ENCODE results near the gene VWA3B. TPM values are rescaled to one million over a fixed set of nuclear protein-coding genes. Genes with fewer than 3 reads are reported as not detected.

Gene VWA3B
- total RNA-seq, 1 donor from 2014 or later: 0.52 TPM

DNA sequence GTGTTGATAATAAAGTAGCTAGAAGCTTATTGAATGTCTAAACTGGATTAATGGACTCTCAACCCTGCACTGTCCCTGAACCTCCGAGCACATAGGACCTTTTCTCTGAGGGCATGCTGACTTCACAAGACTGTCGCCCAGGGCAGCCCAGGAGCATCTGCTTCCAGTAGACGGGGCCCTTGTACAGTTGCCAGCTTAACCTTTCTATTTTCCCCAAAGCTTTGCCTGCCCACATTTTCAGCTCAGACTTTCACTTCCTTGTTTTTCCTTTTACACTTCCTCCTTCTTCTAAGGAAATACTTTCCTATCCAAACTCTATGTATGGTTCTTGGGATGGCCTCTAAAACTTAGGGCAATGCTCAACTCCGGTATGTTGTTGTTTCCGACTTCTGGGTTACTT, 1.3 kb downstream of the VWA3B start:
- TF ChIP-seq, protein P1, sequence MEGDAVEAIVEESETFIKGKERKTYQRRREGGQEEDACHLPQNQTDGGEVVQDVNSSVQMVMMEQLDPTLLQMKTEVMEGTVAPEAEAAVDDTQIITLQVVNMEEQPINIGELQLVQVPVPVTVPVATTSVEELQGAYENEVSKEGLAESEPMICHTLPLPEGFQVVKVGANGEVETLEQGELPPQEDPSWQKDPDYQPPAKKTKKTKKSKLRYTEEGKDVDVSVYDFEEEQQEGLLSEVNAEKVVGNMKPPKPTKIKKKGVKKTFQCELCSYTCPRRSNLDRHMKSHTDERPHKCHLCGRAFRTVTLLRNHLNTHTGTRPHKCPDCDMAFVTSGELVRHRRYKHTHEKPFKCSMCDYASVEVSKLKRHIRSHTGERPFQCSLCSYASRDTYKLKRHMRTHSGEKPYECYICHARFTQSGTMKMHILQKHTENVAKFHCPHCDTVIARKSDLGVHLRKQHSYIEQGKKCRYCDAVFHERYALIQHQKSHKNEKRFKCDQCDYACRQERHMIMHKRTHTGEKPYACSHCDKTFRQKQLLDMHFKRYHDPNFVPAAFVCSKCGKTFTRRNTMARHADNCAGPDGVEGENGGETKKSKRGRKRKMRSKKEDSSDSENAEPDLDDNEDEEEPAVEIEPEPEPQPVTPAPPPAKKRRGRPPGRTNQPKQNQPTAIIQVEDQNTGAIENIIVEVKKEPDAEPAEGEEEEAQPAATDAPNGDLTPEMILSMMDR (IDR thresholded peaks at IDR 0.05; ENCODE audit: borderline replicate concordance): no peak
- Histone ChIP-seq H3K36me3 (no peaks in the 10 kb centered on the region), H3K9me3 (replicated peaks) (no peaks in the 10 kb centered on the region), H3K4me3 (no peak overlapping the region), H3K27ac (replicated peaks) (no peak overlapping the region), H3K4me1 (peaks cover 19% of the 10 kb centered on the region), H3K27me3 (ENCODE audit: low read depth) (peaks cover 40% of the 10 kb centered on the region)
- DNase-seq: no peak
- intact Hi-C loops (cut with micrococcal nuclease): no loop called here

DNA sequence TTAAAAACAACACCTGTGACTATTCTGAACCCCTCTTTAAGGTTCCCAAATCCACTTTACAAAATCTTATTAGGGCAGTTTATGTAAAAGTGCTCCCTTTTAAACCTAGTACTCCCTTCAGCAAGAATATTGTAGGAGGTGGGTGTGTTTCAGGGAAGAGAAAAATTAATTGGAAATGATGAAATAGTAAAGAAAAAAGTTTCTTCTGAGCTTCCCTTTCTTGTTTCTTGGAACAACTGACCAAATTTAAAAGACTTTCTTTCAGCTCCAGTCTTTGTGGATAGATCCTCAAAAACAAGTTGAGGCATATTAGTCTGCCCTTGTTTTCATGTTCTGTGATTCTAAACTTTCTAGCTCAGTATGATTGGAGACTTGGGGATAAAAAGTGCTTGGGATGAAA, 3.0 kb downstream of the VWA3B start:
- DNase-seq: no peak
- peaks cover 19% of the 10 kb centered on the region for H3K4me1 ChIP-seq
- TF ChIP-seq, protein P1 (IDR thresholded peaks at IDR 0.05; ENCODE audit: borderline replicate concordance): no peak

DNA sequence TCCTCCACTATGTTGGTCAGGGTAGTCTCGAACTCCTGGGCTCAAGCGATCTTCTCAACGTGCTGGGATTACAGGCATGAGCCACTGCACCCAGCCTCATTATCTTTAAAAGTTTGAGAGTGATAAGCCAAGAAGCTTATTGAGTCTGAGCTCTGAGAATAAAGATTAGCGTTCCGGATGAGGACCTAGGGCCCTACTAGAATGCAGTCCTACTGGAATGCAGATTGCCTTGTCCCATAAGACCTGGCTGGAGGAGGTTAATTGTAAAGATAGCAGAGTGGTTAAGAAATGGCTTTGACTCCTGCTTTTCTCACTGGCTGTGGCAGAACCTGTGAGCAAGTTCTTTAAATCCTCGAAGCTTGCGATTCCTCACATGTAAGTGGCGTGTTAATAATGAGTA, 4.0 kb downstream of the VWA3B start:
- peaks cover 19% of the 10 kb centered on the region for H3K4me1 ChIP-seq
- H3K36me3 ChIP-seq: no peaks in the 10 kb centered on the region
- H3K27ac ChIP-seq (replicated peaks): no peak overlapping the region
- H3K4me3 ChIP-seq: no peak overlapping the region
- TF ChIP-seq, protein P1 (IDR thresholded peaks at IDR 0.05; ENCODE audit: borderline replicate concordance): no peak
- H3K9me3 ChIP-seq (replicated peaks): peaks cover 18% of the 10 kb centered on the region
- intact Hi-C loops (cut with micrococcal nuclease): no loop called here
- DNase-seq: no peak
- H3K27me3 ChIP-seq (ENCODE audit: low read depth): peaks cover 15% of the 10 kb centered on the region

More for the DNA sequence above, 3.0 kb downstream of the VWA3B start:
- no peaks in the 10 kb centered on the region for H3K36me3 ChIP-seq
- H3K9me3 ChIP-seq (replicated peaks): peaks cover 8% of the 10 kb centered on the region
- no peak overlapping the region for H3K27ac ChIP-seq (replicated peaks)
- H3K27me3 ChIP-seq (ENCODE audit: low read depth): peaks cover 25% of the 10 kb centered on the region
- H3K4me3 ChIP-seq: no peak overlapping the region
- intact Hi-C loops (cut with micrococcal nuclease): no loop called here

DNA sequence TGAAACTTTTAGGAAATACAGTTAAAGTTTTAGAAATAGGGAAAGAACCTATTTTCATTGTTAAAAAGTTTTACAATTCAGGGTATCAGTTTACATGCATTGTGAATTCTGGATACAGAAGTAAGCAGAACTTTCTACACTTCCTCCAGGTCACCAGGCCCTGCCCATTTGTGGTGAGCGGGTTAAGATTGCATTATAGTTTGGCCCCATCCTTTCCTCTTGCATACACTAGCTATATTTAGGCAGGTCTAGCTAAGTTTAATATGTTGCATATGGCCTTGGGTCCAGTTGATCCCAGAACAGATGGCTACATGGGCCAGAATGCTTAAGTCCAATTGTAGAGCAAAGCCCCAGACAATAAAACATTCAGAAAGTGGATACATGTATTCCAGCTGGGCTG, 4.8 kb downstream of the VWA3B start:
- Histone ChIP-seq H3K9me3 (replicated peaks) (peaks cover 25% of the 10 kb centered on the region), H3K27me3 (ENCODE audit: low read depth) (peaks cover 9% of the 10 kb centered on the region), H3K36me3 (no peaks in the 10 kb centered on the region), H3K27ac (replicated peaks) (no peak overlapping the region), H3K4me1 (peaks cover 11% of the 10 kb centered on the region), H3K4me3 (no peak overlapping the region)
- intact Hi-C loops (cut with micrococcal nuclease): no loop called here
- TF ChIP-seq, protein P1 (IDR thresholded peaks at IDR 0.05; ENCODE audit: borderline replicate concordance): no peak
- no peak for DNase-seq

DNA sequence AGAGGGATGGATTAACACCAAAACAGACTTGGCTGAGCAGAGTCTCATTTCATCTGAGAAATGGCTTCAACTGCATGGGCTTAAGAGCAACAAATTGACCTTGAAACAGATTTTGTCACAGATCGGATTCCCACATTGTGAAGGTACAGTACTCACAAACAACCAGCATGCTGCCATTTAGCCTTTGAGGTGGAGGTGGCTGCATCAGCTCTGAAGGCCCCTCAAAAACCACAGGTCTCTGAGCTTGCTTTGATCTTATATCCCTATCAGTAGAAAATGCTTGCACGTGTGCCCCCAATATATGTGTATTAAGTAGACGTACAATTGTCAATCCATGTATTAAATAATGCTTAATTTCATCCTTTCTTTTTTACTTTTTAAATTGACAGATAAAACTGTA, 6.2 kb downstream of the VWA3B start:
- intact Hi-C loops (cut with micrococcal nuclease): no loop called here
- no peak for DNase-seq

More for the DNA sequence above, 6.2 kb downstream of the VWA3B start:
- TF ChIP-seq, protein P1 (IDR thresholded peaks at IDR 0.05; ENCODE audit: borderline replicate concordance): no peak
- H3K4me3 ChIP-seq: no peak overlapping the region
- peaks cover 39% of the 10 kb centered on the region for H3K9me3 ChIP-seq (replicated peaks)
- no peaks in the 10 kb centered on the region for H3K36me3 ChIP-seq
- H3K4me1 ChIP-seq: no peaks in the 10 kb centered on the region
- H3K27me3 ChIP-seq (ENCODE audit: low read depth): no peaks in the 10 kb centered on the region
- H3K27ac ChIP-seq (replicated peaks): no peak overlapping the region
